Ishikawa (cell line): ENCODE results near the gene DAB2IP.

Source experiments
- CREB1 ChIP-seq: IDR thresholded peaks from 2 replicates; pipeline ENCODE4 v1.6.1; 2012; ENCODE audit warnings: low read depth
- EGR1 ChIP-seq: IDR thresholded peaks from 2 replicates; pipeline ENCODE4 v1.6.1; 2012
- EP300 ChIP-seq: IDR thresholded peaks from 2 replicates; pipeline ENCODE4 v1.6.1; 2012; ENCODE audit warnings: borderline replicate concordance
- FOXM1 ChIP-seq: IDR thresholded peaks from 2 replicates; pipeline ENCODE4 v1.6.1; 2012; ENCODE audit warnings: low read depth, borderline replicate concordance
- NFIC ChIP-seq: IDR thresholded peaks from 2 replicates; pipeline ENCODE4 v1.6.1; 2012
- RAD21 ChIP-seq: IDR thresholded peaks from 2 replicates; pipeline ENCODE4 v1.6.1; 2012; ENCODE audit warnings: low read depth
- REST ChIP-seq: IDR thresholded peaks from 2 replicates; pipeline ENCODE4 v1.6.1; 2012; ENCODE audit warnings: low read depth, mild to moderate bottlenecking
- TAF1 ChIP-seq: IDR thresholded peaks from 2 replicates; pipeline ENCODE4 v1.6.1; 2012; ENCODE audit warnings: low read depth, mild to moderate bottlenecking
- TEAD4 ChIP-seq: IDR thresholded peaks from 2 replicates; pipeline ENCODE4 v1.6.1; 2012
- USF1 ChIP-seq: IDR thresholded peaks from 2 replicates; pipeline ENCODE4 v1.6.1; 2012
- YY1 ChIP-seq: IDR thresholded peaks from 2 replicates; pipeline ENCODE4 v1.6.1; 2012; ENCODE audit warnings: low read depth
- TF ChIP-seq, protein P1 (sequence below): IDR thresholded peaks from 2 replicates; pipeline ENCODE4 v1.6.1; 2012

GRCh38 chr9:121604654-121605053, 46.8 kb upstream of the DAB2IP start:
- TF ChIP-seq TEAD4 = no peak
- no peak for TF ChIP-seq TAF1
- TF ChIP-seq RAD21 = no peak
- TF ChIP-seq REST = no peak
- no peak for TF ChIP-seq CREB1
- TF ChIP-seq, protein P1, sequence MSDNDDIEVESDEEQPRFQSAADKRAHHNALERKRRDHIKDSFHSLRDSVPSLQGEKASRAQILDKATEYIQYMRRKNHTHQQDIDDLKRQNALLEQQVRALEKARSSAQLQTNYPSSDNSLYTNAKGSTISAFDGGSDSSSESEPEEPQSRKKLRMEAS = no peak
- no peak for TF ChIP-seq EGR1
- TF ChIP-seq USF1 = no peak
- TF ChIP-seq EP300 = no peak
- no peak for TF ChIP-seq NFIC
- no peak for TF ChIP-seq YY1
- no peak for TF ChIP-seq FOXM1
